Esophagus muscularis mucosa (tissue), 4 donors: ENCODE measurements around the gene NEO1. TPM values are rescaled to one million over a fixed set of nuclear protein-coding genes. Genes with fewer than 3 reads are reported as not detected.

Source experiments
- DNase-seq: peaks from one replicate; pipeline ENCODE4 v3.0.0-alpha.2; 2017; ENCODE audit errors: extremely low spot score
- H3K27ac ChIP-seq, 4 donors: fragments of 200-600 bp; sonication (generic); replicated peaks in 1 of 4; 1 replicate in 3 of 4; 2 replicates in 1 of 4; pipeline ENCODE4 v1.5.1; 2016 to 2019; ENCODE audit warnings: mild to moderate bottlenecking in 1 of 4
- H3K27me3 ChIP-seq, 4 donors: fragments of 200-600 bp; sonication (generic); one replicate each; pipeline versions ENCODE4 v1.5.1 to v1.6.0; 2016 to 2019
- H3K36me3 ChIP-seq, 4 donors: fragments of 200-600 bp; sonication (generic); one replicate each; pipeline ENCODE4 v1.5.1; 2016 to 2019
- H3K4me1 ChIP-seq, 4 donors: fragments of 200-600 bp; sonication (generic); one replicate each; pipeline ENCODE4 v1.5.1; 2016 to 2019
- H3K4me3 ChIP-seq, 4 donors: fragments of 200-600 bp; sonication (generic); 1 replicate in 2 of 4; 2 replicates in 2 of 4; pipeline ENCODE4 v1.5.1; 2016 to 2019; ENCODE audit warnings: mild to moderate bottlenecking in 4 of 4, moderate library complexity in 1 of 4
- H3K9me3 ChIP-seq, 4 donors: fragments of 200-600 bp; sonication (generic); 1 replicate in 3 of 4; 2 replicates in 1 of 4; pipeline ENCODE4 v1.5.1; 2016 to 2019
- CTCF ChIP-seq, 3 experiments: fragments of 200-600 bp in 2 of 3; fragments of 450-650 bp in 1 of 3; sonication (generic) in 2 of 3; IDR thresholded peaks; one replicate each; pipeline ENCODE4 v1.5.1; 2017 to 2019; ENCODE audit warnings: antibody characterized with exemption in 3 of 3, mild to moderate bottlenecking in 2 of 3, moderate library complexity in 1 of 3
- EP300 ChIP-seq: sonication (generic); formaldehyde crosslinking; IDR thresholded peaks from one replicate; pipeline ENCODE4 v1.6.1; 2017; ENCODE audit warnings: antibody characterized with exemption
- POLR2A ChIP-seq: fragments of 450-650 bp; IDR thresholded peaks from one replicate; pipeline ENCODE4 v1.6.1; 2017; ENCODE audit warnings: antibody characterized with exemption, moderate library complexity, mild to moderate bottlenecking, low read depth
- POLR2AphosphoS5 ChIP-seq, 2 donors: sonication (generic); formaldehyde crosslinking; IDR thresholded peaks; one replicate each; pipeline ENCODE4 v1.6.1; 2017; ENCODE audit warnings: antibody characterized with exemption in 2 of 2
- WGBS: methylation state at CpG from one replicate; pipeline ENCODE4 v1.1.5; 2018; 5-methylcytosine and 5-hydroxymethylcytosine counted together
- intact Hi-C: fragments of 100-400 bp; cut with DNase I; formaldehyde crosslinking; loops from one replicate; pipeline ENCODE4 v1.15.1; 2023
- total RNA-seq, 4 donors: library from RNA; depleted of rRNA; stranded (reverse); fragments of >200 nt; gene quantifications; one replicate each; pipeline versions ENCODE4 v1.1.0 to v1.2.1, GENCODE V29; 2016

The NEO1 gene
- total RNA-seq, 4 donors from 2014 or later = 38.2 to 61.2 (median 53.5) TPM

DNA sequence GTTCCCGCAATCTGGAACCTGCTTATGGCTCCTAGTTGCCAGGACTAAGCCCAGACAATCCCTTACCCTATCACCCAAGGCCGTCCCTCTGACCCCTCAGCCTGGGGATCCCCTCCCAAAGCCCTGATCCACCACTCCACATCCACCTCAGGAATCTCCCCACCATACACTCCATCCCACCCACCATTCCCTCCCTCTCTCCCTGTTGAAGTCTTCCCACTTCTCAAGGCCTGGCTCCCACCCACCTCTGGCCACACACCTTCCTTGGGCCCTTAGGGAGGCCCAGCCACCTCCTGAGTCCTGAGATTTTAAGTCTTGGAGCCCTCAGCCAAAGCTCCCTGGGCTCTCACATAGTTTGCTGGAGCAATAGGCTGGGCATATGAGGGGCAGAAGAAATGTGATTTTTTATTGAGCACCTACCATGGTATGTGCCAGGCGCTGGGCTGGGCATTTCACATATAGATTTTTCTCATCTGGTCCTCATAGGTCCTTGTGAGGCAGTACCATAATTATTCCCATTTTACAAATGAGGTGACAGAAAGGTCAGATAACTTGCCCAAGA lies 268.4 kb downstream of the NEO1 start:
- TF ChIP-seq POLR2AphosphoS5 (IDR thresholded peaks at IDR 0.05) (no peak), CTCF (IDR thresholded peaks at IDR 0.05) (no peak), EP300 (no peak), POLR2A (no peak)
- WGBS = 93% methylated on average over 3 of the region's 3 CpGs
- intact Hi-C loops = no loop called here
- Histone ChIP-seq H3K27me3 (peaks cover 0 to 71% (median 10%) of the 10 kb centered on the region in 4 donors), H3K36me3 (peaks cover 0 to 7% (median 0%) of the 10 kb centered on the region in 4 donors), H3K4me1 (no peaks in the 10 kb centered on the region), H3K9me3 (no peaks in the 10 kb centered on the region), H3K27ac (no peak overlapping the region), H3K4me3 (no peak overlapping the region)
- no peak for DNase-seq

- peaks cover 0 to 7% (median 0%) of the 10 kb centered on the region in 4 donors for H3K36me3 ChIP-seq
- no peak for TF ChIP-seq POLR2A
- TF ChIP-seq EP300 = no peak
- no peak for TF ChIP-seq CTCF (IDR thresholded peaks at IDR 0.05)
- no peak for TF ChIP-seq POLR2AphosphoS5 (IDR thresholded peaks at IDR 0.05)
- H3K27ac ChIP-seq = no peak overlapping the region
- H3K4me3 ChIP-seq = no peak overlapping the region
- WGBS = 71% methylated on average over 15 of the region's 17 CpGs
- no peak for DNase-seq
- intact Hi-C loops = no loop called here
- peaks cover 0 to 77% (median 10%) of the 10 kb centered on the region in 4 donors for H3K27me3 ChIP-seq
- no peaks in the 10 kb centered on the region for H3K9me3 ChIP-seq
- no peaks in the 10 kb centered on the region for H3K4me1 ChIP-seq
These were observed 269.5 kb downstream of the NEO1 start for GRCh38 chr15:73321496-73322450.

DNA sequence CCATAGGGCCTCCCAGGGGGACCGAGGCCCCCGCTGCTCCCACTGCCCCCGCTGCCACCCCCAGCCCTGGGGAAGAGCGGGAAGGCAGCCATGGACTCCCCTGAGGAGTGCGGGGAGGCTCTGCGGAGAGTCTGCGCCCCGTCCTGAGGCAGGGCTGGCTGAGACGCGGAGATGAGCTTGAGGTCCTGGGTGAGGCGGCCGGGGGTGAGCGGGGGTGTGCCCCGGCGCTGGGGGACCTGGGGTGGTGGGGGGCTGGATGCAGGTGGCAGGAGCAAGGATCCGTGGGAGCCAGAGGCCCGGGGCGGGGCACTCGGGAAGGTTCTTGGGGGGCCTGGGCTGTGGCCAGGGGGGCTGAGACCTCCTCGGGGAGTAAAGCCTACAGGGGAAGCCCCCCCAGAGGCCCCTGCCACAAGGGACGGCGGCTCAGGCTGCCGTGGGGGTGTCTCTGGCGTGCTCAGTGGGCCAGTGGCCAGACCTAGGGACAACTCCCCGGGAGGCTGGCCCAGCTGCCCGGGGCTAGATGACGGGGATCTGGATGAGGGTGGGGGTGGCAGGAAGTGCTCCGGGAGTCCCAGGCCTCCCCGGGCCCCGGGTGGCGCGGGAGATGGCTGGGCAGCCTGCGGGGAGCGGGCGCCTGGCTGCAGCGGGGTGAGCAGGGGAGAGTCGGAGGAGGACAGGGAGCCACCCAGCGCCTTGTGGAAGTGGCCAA lies 270.6 kb downstream of the NEO1 start:
- Histone ChIP-seq H3K4me1 (no peaks in the 10 kb centered on the region), H3K27ac (no peak overlapping the region), H3K27me3 (peaks cover 0 to 77% (median 10%) of the 10 kb centered on the region in 4 donors), H3K9me3 (no peaks in the 10 kb centered on the region), H3K36me3 (peaks cover 0 to 7% (median 0%) of the 10 kb centered on the region in 4 donors), H3K4me3 (no peak overlapping the region)
- WGBS = 87% methylated on average over 37 of the region's 38 CpGs
- TF ChIP-seq EP300 = no peak
- TF ChIP-seq POLR2A = no peak
- no peak for TF ChIP-seq CTCF (IDR thresholded peaks at IDR 0.05)
- no peak for TF ChIP-seq POLR2AphosphoS5 (IDR thresholded peaks at IDR 0.05)
- DNase-seq = no peak
- intact Hi-C loops = no loop called here

DNA sequence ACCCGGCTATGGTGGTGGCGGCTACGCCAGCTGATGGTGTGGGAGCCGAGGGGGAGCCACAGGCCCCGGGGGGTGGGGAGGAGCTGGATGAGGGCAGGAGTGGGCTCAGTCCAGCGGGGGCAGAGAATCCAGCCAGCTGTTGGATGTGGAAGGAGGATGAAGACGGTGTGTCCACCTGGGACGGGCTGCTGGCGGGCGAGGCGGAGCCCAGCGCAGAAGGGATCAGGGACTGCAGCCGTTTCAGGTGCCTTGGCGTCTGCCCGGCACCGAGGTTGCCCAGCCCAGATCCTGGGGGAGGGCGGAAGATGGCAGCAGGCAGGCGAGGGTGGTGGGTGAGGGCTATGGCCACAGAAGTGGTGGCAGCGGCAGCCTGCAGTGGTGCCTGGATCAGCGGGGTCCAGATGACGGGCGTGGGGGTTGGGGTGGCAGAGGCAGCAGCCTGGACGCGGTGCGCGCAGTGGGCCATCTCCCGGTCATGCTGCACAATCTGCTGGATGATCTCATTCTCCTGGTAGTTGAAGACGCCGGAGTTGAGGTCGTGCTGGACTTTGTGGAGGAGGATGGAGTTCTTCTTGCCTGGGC lies 271.2 kb downstream of the NEO1 start:
- H3K9me3 ChIP-seq = no peaks in the 10 kb centered on the region
- H3K36me3 ChIP-seq = peaks cover 0 to 7% (median 0%) of the 10 kb centered on the region in 4 donors
- no peaks in the 10 kb centered on the region for H3K4me1 ChIP-seq
- no peak for DNase-seq
- peaks cover 0 to 77% (median 10%) of the 10 kb centered on the region in 4 donors for H3K27me3 ChIP-seq
- TF ChIP-seq POLR2A = no peak
- no peak for TF ChIP-seq EP300
- no peak for TF ChIP-seq POLR2AphosphoS5 (IDR thresholded peaks at IDR 0.05)
- no peak for TF ChIP-seq CTCF (IDR thresholded peaks at IDR 0.05)
- H3K4me3 ChIP-seq = no peak overlapping the region
- no peak overlapping the region for H3K27ac ChIP-seq
- intact Hi-C loops = no loop called here
- WGBS = 91% methylated on average over 30 of the region's 30 CpGs
